GM12878 (cell line): ENCODE measurements around the gene UBE2D1. TPM values are rescaled to one million over a fixed set of nuclear protein-coding genes. Genes with fewer than 3 reads are reported as not detected.

Experiments used
- ATAC-seq: fragments of 200-7000 bp; cut with Tn5 transposase; 3 replicates; pipeline ENCODE4 v1.9.1; 2020; ENCODE audit warnings: mild to moderate bottlenecking, moderate library complexity
- BruUV-seq: library from RNA; stranded (reverse); fragments of 400-500 nt; replicated peaks from 2 replicates; lab custom pipeline; 2021; lab: Mats Ljungman, UMichigan
- CTCF ChIA-PET: fragments of 300-600 bp; sonication (Branson Sonifier 250); formaldehyde crosslinking; extraction: SDS; loops from one replicate; lab custom pipeline; 2021; ENCODE audit warnings: inconsistent platforms; lab: Yijun Ruan, JAX
- POLR2A ChIA-PET: fragments of 350-600 bp; formaldehyde crosslinking; extraction: SDS; loops from one replicate; lab custom pipeline; 2021; ENCODE audit warnings: inconsistent platforms; lab: Charles Lee
- RAD21 ChIA-PET: fragments of 300-600 bp; sonication (Branson Sonifier 250); formaldehyde crosslinking; loops from one replicate; lab custom pipeline; 2023; ENCODE audit warnings: antibody characterized with exemption; ENCODE audit not compliant: unreplicated experiment; lab: Charles Lee
- SMC1A ChIA-PET: fragments of 300-600 bp; sonication (Branson Sonifier 250); formaldehyde crosslinking; loops from one replicate; lab custom pipeline; 2023; ENCODE audit not compliant: unreplicated experiment, uncharacterized antibody; lab: Charles Lee
- DNase-seq: peaks from one replicate; pipeline ENCODE4 v3.0.0-alpha.2; 2011; ENCODE audit warnings: low read depth, low spot score
- FAIRE-seq: peaks from 3 replicates; lab custom pipeline; 2011; peaks lifted over from hg19 to GRCh38; lab: Jason Lieb, UNC
- H2AFZ ChIP-seq: 2 replicates; pipeline ENCODE4 v1.6.0; 2011; ENCODE audit warnings: low read depth, low read length, control low read depth; ENCODE audit not compliant: control insufficient read depth
- H3K27ac ChIP-seq: 2 replicates; pipeline ENCODE4 v1.5.1; 2011; ENCODE audit warnings: control low read depth; ENCODE audit not compliant: control insufficient read depth, insufficient read depth
- H3K27me3 ChIP-seq, 2 experiments: replicated peaks in 1 of 2; 2 replicates each; pipeline versions ENCODE4 v1.6.0 to v1.6.1; 2011; ENCODE audit warnings: low read length in 1 of 2; ENCODE audit not compliant: control insufficient read depth in 2 of 2, insufficient read depth in 2 of 2
- H3K36me3 ChIP-seq, 2 experiments: 2 replicates each; pipeline ENCODE4 v1.5.1; 2011; ENCODE audit warnings: low read length in 1 of 2; ENCODE audit not compliant: control insufficient read depth in 2 of 2, insufficient read depth in 2 of 2
- H3K4me1 ChIP-seq: 2 replicates; pipeline ENCODE4 v1.6.1; 2011; ENCODE audit warnings: mild to moderate bottlenecking, low read length, moderate library complexity, mixed read lengths; ENCODE audit not compliant: control insufficient read depth, insufficient read depth
- H3K4me2 ChIP-seq: 2 replicates; pipeline ENCODE4 v1.6.0; 2011; ENCODE audit warnings: control low read depth; ENCODE audit not compliant: control insufficient read depth, insufficient read depth
- H3K4me3 ChIP-seq: fragments of 200-600 bp; sonication (generic); 2 replicates; pipeline ENCODE4 v1.5.1; 2016
- H3K79me2 ChIP-seq: 2 replicates; pipeline ENCODE4 v1.6.0; 2011; ENCODE audit warnings: low read length; ENCODE audit not compliant: control insufficient read depth, insufficient read depth
- H3K9ac ChIP-seq: 2 replicates; pipeline ENCODE4 v1.8.0; 2011; ENCODE audit warnings: low read length, control low read depth, mixed read lengths; ENCODE audit not compliant: control insufficient read depth, insufficient read depth
- H3K9me3 ChIP-seq: replicated peaks from 3 replicates; pipeline ENCODE4 v1.5.1; 2011; ENCODE audit warnings: mild to moderate bottlenecking, low read length; ENCODE audit not compliant: control insufficient read depth, insufficient read depth
- H4K20me1 ChIP-seq: 2 replicates; pipeline ENCODE4 v1.6.0; 2011; ENCODE audit not compliant: control insufficient read depth, insufficient read depth
- BCL11A ChIP-seq: IDR thresholded peaks from 2 replicates; pipeline ENCODE4 v1.6.1; 2011; ENCODE audit warnings: low read depth, low read length
- EZH2 ChIP-seq: IDR thresholded peaks from 2 replicates; pipeline ENCODE4 v1.6.1; 2012; ENCODE audit warnings: low read depth, mild to moderate bottlenecking, control low read depth, inconsistent platforms, low read length, borderline replicate concordance; ENCODE audit not compliant: control insufficient read depth
- NBN ChIP-seq: fragments of 450-650 bp; IDR thresholded peaks from 2 replicates; pipeline ENCODE4 v1.6.1; 2016
- PAX5 ChIP-seq: IDR thresholded peaks from 2 replicates; pipeline ENCODE4 v1.6.1; 2011; ENCODE audit warnings: low read depth, low read length, borderline replicate concordance
- RB1 ChIP-seq: fragments of 450-650 bp; formaldehyde crosslinking; IDR thresholded peaks from 2 replicates; pipeline ENCODE4 v1.6.1; 2017; ENCODE audit warnings: mild to moderate bottlenecking, borderline replicate concordance
- RBBP5 ChIP-seq: fragments of 200-600 bp; sonication (generic); conservative IDR thresholded peaks from 2 replicates; pipeline ENCODE4 v1.6.1; 2016
- SUZ12 ChIP-seq: fragments of 200-600 bp; sonication (generic); IDR thresholded peaks from one replicate; pipeline ENCODE4 v1.6.1; 2018; ENCODE audit warnings: antibody characterized with exemption, mild to moderate bottlenecking; ENCODE audit not compliant: unreplicated experiment
- ZNF24 ChIP-seq: fragments of 450-650 bp; IDR thresholded peaks from 2 replicates; pipeline ENCODE4 v1.6.1; 2017; ENCODE audit warnings: antibody characterized with exemption, mild to moderate bottlenecking
- WGBS: methylation state at CpG from one replicate; pipeline ENCODE4 v1.1.6; 2016; ENCODE audit warnings: low lambda C conversion rate; ENCODE audit not compliant: insufficient replicate concordance, insufficient coverage; ENCODE audit errors: missing lambda C conversion rate; 5-methylcytosine and 5-hydroxymethylcytosine counted together
- in situ Hi-C: fragments of 300-500 bp; cut with MboI; formaldehyde crosslinking; loops from 9 replicates; pipeline ENCODE4 v1.14.3; 2018; ENCODE audit warnings: mixed read lengths
- intact Hi-C: fragments of 100-400 bp; cut with micrococcal nuclease; formaldehyde crosslinking; loops from one replicate; pipeline ENCODE4 v1.14.2; 2022; ENCODE audit not compliant: unreplicated experiment
- polyA plus RNA-seq, 11 experiments: library from polyadenylated mRNA; depleted of rRNA in 4 of 11; unstranded in 6 of 11; stranded (reverse) in 5 of 11; fragments of >200 nt; fragmentation: Nextera tagmentation in 4 of 11; fragmentation: Illumina TruSeq in 1 of 11; extraction: Ambion mirVana in 4 of 11; extraction: Trizol in 1 of 11; gene quantifications; 1 replicate in 1 of 11; 2 replicates in 10 of 11; pipeline versions ENCODE4 v1.2.1 to v1.2.3, GENCODE V29; 2011 to 2016; ENCODE audit warnings: inconsistent platforms in 2 of 11, missing spikeins in 2 of 11, low read depth in 1 of 11
- total RNA-seq, 4 experiments: library from RNA; depleted of rRNA in 3 of 4; stranded (reverse); fragments of >200 nt in 3 of 4; fragmentation: Illumina TruSeq in 1 of 4; extraction: Trizol in 1 of 4; gene quantifications; 2 replicates each; pipeline versions ENCODE4 v1.2.1 to v1.2.3, GENCODE V29; 2013 to 2021
- TF ChIP-seq, protein P1 (sequence below): fragments of 450-650 bp; IDR thresholded peaks from 2 replicates; pipeline ENCODE4 v1.6.1; 2017; ENCODE audit warnings: mild to moderate bottlenecking, low read depth, inconsistent platforms; ENCODE audit not compliant: poor library complexity, severe bottlenecking
- TF ChIP-seq, protein P2 (sequence below): IDR thresholded peaks from 2 replicates; pipeline ENCODE4 v1.6.1; 2012; ENCODE audit warnings: low read depth, low read length, improper control_type of control experiment
- TF ChIP-seq, protein P3 (sequence below): IDR thresholded peaks from 2 replicates; pipeline ENCODE4 v1.6.1; 2011; ENCODE audit warnings: borderline replicate concordance, low read depth, mild to moderate bottlenecking, moderate library complexity, low read length; ENCODE audit not compliant: insufficient read depth, poor library complexity, severe bottlenecking
- TF ChIP-seq, protein P4 (sequence below): IDR thresholded peaks from 2 replicates; pipeline ENCODE4 v1.6.1; 2011; ENCODE audit warnings: low read depth, mild to moderate bottlenecking, low read length, moderate library complexity, borderline replicate concordance; ENCODE audit errors: extremely low read depth
- TF ChIP-seq, protein P5 (sequence below): fragments of 450-650 bp; IDR thresholded peaks from 2 replicates; pipeline ENCODE4 v1.6.1; 2016; ENCODE audit warnings: mild to moderate bottlenecking

Gene UBE2D1
- total and polyA plus RNA-seq, 10 of the 15 experiments (the other 5 are each of a cell fraction or from before 2014, with no cell fraction given) = 6.1 to 32.0 (median 15.5) TPM

DNA sequence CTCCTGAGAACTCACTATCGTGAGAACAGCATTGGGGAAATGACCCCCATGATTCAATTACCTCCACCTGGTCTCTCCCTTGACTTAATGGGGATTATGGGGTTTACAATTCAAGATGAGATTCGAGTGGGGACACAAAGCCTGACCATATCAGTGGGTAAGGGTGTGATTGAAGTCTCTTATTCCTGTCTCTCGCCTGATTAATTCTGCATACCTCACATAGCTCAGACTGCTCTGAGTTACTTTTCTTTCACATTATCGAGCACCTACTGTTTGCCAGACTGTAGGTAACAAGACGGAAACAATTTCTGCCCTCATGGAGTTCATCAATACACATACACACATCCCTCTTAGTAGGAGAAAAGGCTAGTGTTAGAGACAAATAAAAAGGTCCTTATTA lies 40.8 kb upstream of the UBE2D1 start:
- TF ChIP-seq EZH2 (no peak), RB1 (no peak), PAX5 (no peak), BCL11A (no peak), ZNF24 (no peak), SUZ12 (no peak), RBBP5 (no peak), NBN (no peak)
- TF ChIP-seq, protein P1, sequence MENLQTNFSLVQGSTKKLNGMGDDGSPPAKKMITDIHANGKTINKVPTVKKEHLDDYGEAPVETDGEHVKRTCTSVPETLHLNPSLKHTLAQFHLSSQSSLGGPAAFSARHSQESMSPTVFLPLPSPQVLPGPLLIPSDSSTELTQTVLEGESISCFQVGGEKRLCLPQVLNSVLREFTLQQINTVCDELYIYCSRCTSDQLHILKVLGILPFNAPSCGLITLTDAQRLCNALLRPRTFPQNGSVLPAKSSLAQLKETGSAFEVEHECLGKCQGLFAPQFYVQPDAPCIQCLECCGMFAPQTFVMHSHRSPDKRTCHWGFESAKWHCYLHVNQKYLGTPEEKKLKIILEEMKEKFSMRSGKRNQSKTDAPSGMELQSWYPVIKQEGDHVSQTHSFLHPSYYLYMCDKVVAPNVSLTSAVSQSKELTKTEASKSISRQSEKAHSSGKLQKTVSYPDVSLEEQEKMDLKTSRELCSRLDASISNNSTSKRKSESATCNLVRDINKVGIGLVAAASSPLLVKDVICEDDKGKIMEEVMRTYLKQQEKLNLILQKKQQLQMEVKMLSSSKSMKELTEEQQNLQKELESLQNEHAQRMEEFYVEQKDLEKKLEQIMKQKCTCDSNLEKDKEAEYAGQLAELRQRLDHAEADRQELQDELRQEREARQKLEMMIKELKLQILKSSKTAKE = no peak
- TF ChIP-seq, protein P2, sequence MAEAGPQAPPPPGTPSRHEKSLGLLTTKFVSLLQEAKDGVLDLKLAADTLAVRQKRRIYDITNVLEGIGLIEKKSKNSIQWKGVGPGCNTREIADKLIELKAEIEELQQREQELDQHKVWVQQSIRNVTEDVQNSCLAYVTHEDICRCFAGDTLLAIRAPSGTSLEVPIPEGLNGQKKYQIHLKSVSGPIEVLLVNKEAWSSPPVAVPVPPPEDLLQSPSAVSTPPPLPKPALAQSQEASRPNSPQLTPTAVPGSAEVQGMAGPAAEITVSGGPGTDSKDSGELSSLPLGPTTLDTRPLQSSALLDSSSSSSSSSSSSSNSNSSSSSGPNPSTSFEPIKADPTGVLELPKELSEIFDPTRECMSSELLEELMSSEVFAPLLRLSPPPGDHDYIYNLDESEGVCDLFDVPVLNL = no peak
- TF ChIP-seq, protein P3, sequence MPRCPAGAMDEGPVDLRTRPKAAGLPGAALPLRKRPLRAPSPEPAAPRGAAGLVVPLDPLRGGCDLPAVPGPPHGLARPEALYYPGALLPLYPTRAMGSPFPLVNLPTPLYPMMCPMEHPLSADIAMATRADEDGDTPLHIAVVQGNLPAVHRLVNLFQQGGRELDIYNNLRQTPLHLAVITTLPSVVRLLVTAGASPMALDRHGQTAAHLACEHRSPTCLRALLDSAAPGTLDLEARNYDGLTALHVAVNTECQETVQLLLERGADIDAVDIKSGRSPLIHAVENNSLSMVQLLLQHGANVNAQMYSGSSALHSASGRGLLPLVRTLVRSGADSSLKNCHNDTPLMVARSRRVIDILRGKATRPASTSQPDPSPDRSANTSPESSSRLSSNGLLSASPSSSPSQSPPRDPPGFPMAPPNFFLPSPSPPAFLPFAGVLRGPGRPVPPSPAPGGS = no peak
- TF ChIP-seq, protein P4, sequence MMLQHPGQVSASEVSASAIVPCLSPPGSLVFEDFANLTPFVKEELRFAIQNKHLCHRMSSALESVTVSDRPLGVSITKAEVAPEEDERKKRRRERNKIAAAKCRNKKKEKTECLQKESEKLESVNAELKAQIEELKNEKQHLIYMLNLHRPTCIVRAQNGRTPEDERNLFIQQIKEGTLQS = no peak
- TF ChIP-seq, protein P5, sequence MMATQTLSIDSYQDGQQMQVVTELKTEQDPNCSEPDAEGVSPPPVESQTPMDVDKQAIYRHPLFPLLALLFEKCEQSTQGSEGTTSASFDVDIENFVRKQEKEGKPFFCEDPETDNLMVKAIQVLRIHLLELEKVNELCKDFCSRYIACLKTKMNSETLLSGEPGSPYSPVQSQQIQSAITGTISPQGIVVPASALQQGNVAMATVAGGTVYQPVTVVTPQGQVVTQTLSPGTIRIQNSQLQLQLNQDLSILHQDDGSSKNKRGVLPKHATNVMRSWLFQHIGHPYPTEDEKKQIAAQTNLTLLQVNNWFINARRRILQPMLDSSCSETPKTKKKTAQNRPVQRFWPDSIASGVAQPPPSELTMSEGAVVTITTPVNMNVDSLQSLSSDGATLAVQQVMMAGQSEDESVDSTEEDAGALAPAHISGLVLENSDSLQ = no peak
- TF ChIP-seq, all 136 proteins: peak for 0

More for the DNA sequence above, 40.8 kb upstream of the UBE2D1 start:
- H3K9me3 ChIP-seq = no peaks in the 10 kb centered on the region
- ATAC-seq = no peak
- no peak for DNase-seq
- intact Hi-C loops (loop anchor here (10.0 kb wide), 1 partner anchor 291 kb away; no protein-coding TSS in a partner anchor), in situ Hi-C loops (no loop called here)
- no TSS peak for BruUV-seq
- RAD21 ChIA-PET = interaction anchor here (1.0 to 1.4 kb wide), 3 partner anchors 14 to 117 kb away, joined by 3 to 7 read pairs (median 4); partner anchors contain the start of gene TFAM
- no peaks in the 10 kb centered on the region for H3K79me2 ChIP-seq
- H3K36me3 ChIP-seq = no peaks in the 10 kb centered on the region
- 77% methylated on average over 5 of the region's 5 CpGs for WGBS
- H3K9ac ChIP-seq = no peak overlapping the region
- H3K4me3 ChIP-seq = no peak overlapping the region
- POLR2A ChIA-PET = no interaction called here
- no peaks in the 10 kb centered on the region for H4K20me1 ChIP-seq
- no peak overlapping the region for H2AFZ ChIP-seq
- SMC1A ChIA-PET = interaction anchor here (1.0 to 6.1 kb wide), 8 partner anchors 13 to 142 kb away, joined by 3 to 203 read pairs (median 9); partner anchors contain the start of gene TFAM
- H3K4me2 ChIP-seq = no peak overlapping the region
- H3K27me3 ChIP-seq = no peaks in the 10 kb centered on the region
- no peaks in the 10 kb centered on the region for H3K4me1 ChIP-seq
- H3K27ac ChIP-seq = no peak overlapping the region
- no peak for FAIRE-seq
- CTCF ChIA-PET = interaction anchor here (1.0 to 9.0 kb wide), 5 partner anchors 10 to 237 kb away, joined by 3 to 385 read pairs (median 4); no protein-coding TSS in a partner anchor
